ENCODE measurements around the gene LCE1D. TPM values are rescaled to one million over a fixed set of nuclear protein-coding genes. Genes with fewer than 3 reads are reported as not detected.

Gene LCE1D
- polyA plus RNA-seq, 1 donor, result not detected

GRCh38 chr1:152817309-152817708 is 20.8 kb downstream of the LCE1D start:
- DNase-seq, result no peak

GRCh38 chr1:152823294-152823693 is 26.8 kb downstream of the LCE1D start:
- DNase-seq, result no peak

GRCh38 chr1:152824964-152825363 is 28.4 kb downstream of the LCE1D start:
- DNase-seq, result no peak

- DNase-seq, result no peak
Measured at GRCh38 chr1:152827173-152827572, 30.7 kb downstream of the LCE1D start, which contains the start of gene LCE1A. Gene LCE1A (plus strand): TSS chr1:152827473. CDS start chr1:152827473, 0 bp downstream.

DNA sequence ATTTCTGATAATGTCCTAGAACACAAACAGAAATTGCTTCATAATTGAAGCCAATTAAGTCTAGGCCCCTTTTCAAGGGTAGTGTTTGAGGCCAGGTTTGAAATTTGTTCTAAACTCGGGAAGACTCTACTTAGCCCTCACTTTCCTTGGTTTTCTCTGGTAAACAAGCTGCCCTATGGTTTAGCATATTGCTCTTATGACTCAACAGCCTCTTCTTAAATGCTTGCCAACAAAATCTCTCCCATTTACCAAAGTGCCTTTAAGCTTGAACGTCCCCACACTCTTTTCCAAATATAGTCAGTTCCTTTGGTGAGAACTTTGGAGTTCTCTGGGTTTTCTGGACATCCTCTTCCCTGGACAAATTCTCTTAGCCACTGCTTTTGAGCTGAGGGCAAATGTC is 40.3 kb downstream of the LCE1D start:
- DNase-seq, result no peak

GRCh38 chr1:152842556-152842955 is 46.0 kb downstream of the LCE1D start, which contains the start of gene LCE6A:
Gene LCE6A (plus strand): TSS chr1:152842856. CDS start chr1:152843521, 665 bp downstream.
- DNase-seq, result no peak

Other genes with a start within 250 kb of the LCE1D start
- not detected for gene LCE3E, start 229.9 kb upstream of the LCE1D start, polyA plus RNA-seq (ENCODE audit: insufficient read length)
- not detected for gene LCE3D, start 216.2 kb upstream of the LCE1D start, polyA plus RNA-seq (ENCODE audit: insufficient read length)
- not detected for gene LCE3C, start 196.5 kb upstream of the LCE1D start, polyA plus RNA-seq (ENCODE audit: insufficient read length)
- not detected for gene LCE3B, start 182.9 kb upstream of the LCE1D start, polyA plus RNA-seq (ENCODE audit: insufficient read length)
- not detected for gene LCE3A, start 173.6 kb upstream of the LCE1D start, polyA plus RNA-seq (ENCODE audit: insufficient read length)
- gene LCE2D, start 133.3 kb upstream of the LCE1D start, polyA plus RNA-seq (ENCODE audit: insufficient read length), result not detected
- gene LCE2C, start 121.4 kb upstream of the LCE1D start, polyA plus RNA-seq (ENCODE audit: insufficient read length), result not detected
- not detected for gene LCE2B, start 110.6 kb upstream of the LCE1D start, polyA plus RNA-seq (ENCODE audit: insufficient read length)
- gene LCE2A, start 98.4 kb upstream of the LCE1D start, polyA plus RNA-seq (ENCODE audit: insufficient read length), result not detected
- not detected for gene LCE4A, start 88.6 kb upstream of the LCE1D start, polyA plus RNA-seq (ENCODE audit: insufficient read length)
- not detected for gene KPRP, start 38.7 kb upstream of the LCE1D start, polyA plus RNA-seq (ENCODE audit: insufficient read length)
- not detected for gene LCE1F, start 21.6 kb upstream of the LCE1D start, polyA plus RNA-seq (ENCODE audit: insufficient read length)
- not detected for gene LCE1E, start 10.5 kb upstream of the LCE1D start, polyA plus RNA-seq (ENCODE audit: insufficient read length)
- not detected for gene LCE1C, start 9.9 kb downstream of the LCE1D start, polyA plus RNA-seq (ENCODE audit: insufficient read length)
- gene LCE1B, start 15.2 kb downstream of the LCE1D start, polyA plus RNA-seq (ENCODE audit: insufficient read length), result not detected
- not detected for gene LCE1A, start 30.8 kb downstream of the LCE1D start, polyA plus RNA-seq (ENCODE audit: insufficient read length)
- not detected for gene LCE6A, start 46.1 kb downstream of the LCE1D start, polyA plus RNA-seq (ENCODE audit: insufficient read length)
- gene LCE7A, start 63.3 kb downstream of the LCE1D start, polyA plus RNA-seq (ENCODE audit: insufficient read length), result not detected
- gene SMCP, start 81.6 kb downstream of the LCE1D start, polyA plus RNA-seq (ENCODE audit: insufficient read length), result not detected
- gene IVL, start 111.8 kb downstream of the LCE1D start, polyA plus RNA-seq (ENCODE audit: insufficient read length), result 0.36 TPM
- not detected for gene SPRR5, start 150.5 kb downstream of the LCE1D start, polyA plus RNA-seq (ENCODE audit: insufficient read length)
- not detected for gene SPRR4, start 173.9 kb downstream of the LCE1D start, polyA plus RNA-seq (ENCODE audit: insufficient read length)
- gene SPRR1A, start 187.4 kb downstream of the LCE1D start, polyA plus RNA-seq (ENCODE audit: insufficient read length), result not detected
- gene SPRR3, start 205.0 kb downstream of the LCE1D start, polyA plus RNA-seq (ENCODE audit: insufficient read length), result not detected
- gene SPRR1B, start 234.5 kb downstream of the LCE1D start, polyA plus RNA-seq (ENCODE audit: insufficient read length), result 0.37 TPM
- not detected for gene SPRR2D, start 244.4 kb downstream of the LCE1D start, polyA plus RNA-seq (ENCODE audit: insufficient read length)